HCT116 (cell line): Measurements from ENCODE around the gene PIP5KL1. TPM values are rescaled to one million over a fixed set of nuclear protein-coding genes. Genes with fewer than 3 reads are reported as not detected.

Experiments
- ATAC-seq: fragments of 200-7000 bp; cut with Tn5 transposase; 2 replicates; pipeline ENCODE4 v1.9.1; 2020; ENCODE audit warnings: mild to moderate bottlenecking, moderate library complexity
- BruUV-seq: library from RNA; stranded (reverse); fragments of 400-500 nt; replicated peaks from 2 replicates; lab custom pipeline; 2021; lab: Mats Ljungman, UMichigan
- CTCF ChIA-PET: fragments of 300-600 bp; sonication (Branson Sonifier 250); formaldehyde crosslinking; loops from one replicate; lab custom pipeline; 2021; ENCODE audit warnings: antibody characterized with exemption; lab: Charles Lee
- POLR2A ChIA-PET: fragments of 300-600, 350-600 bp; sonication (Branson Sonifier 250); formaldehyde crosslinking; loops from one replicate; lab custom pipeline; 2021; ENCODE audit warnings: antibody characterized with exemption; lab: Charles Lee
- RAD21 ChIA-PET, 2 experiments: fragments of 300-600 bp; sonication (Branson Sonifier 250); formaldehyde crosslinking; loops; one replicate each; lab custom pipeline; 2023; ENCODE audit warnings: low total read pairs in 2 of 2; ENCODE audit not compliant: uncharacterized antibody in 2 of 2, unreplicated experiment in 2 of 2, low non-redundant PET in 1 of 2; lab: Charles Lee
- DNase-seq: peaks from one replicate; pipeline ENCODE4 v3.0.0-alpha.2; 2010; ENCODE audit warnings: low read depth, low spot score
- H2AFZ ChIP-seq: fragments of 200-600 bp; shearing (Covaris generic), sonication (generic); 2 replicates; pipeline ENCODE4 v1.6.1; 2017; ENCODE audit warnings: low read depth, mixed run types, mixed read lengths, antibody characterized with exemption, low read length; ENCODE audit not compliant: poor library complexity, severe bottlenecking
- H3K27ac ChIP-seq: 2 replicates; pipeline ENCODE4 v1.5.1; 2012; ENCODE audit warnings: low read depth, low read length
- H3K27me3 ChIP-seq: fragments of 200-600 bp; sonication (generic); 2 replicates; pipeline ENCODE4 v1.6.1; 2016; ENCODE audit warnings: mixed run types, low read length, mixed read lengths; ENCODE audit not compliant: insufficient read depth
- H3K36me3 ChIP-seq, 2 experiments: fragments of 200-500 bp in 1 of 2; fragments of 200-600 bp in 1 of 2; sonication (Bioruptor generic) in 1 of 2; sonication (generic) in 1 of 2; 2 replicates each; pipeline versions ENCODE4 v1.5.1 to v1.6.1; 2014 to 2016; ENCODE audit warnings: low read length in 2 of 2, inconsistent platforms in 1 of 2, mixed read lengths in 1 of 2, mixed run types in 1 of 2; ENCODE audit not compliant: insufficient read depth in 2 of 2, control insufficient read depth in 1 of 2
- H3K4me1 ChIP-seq, 2 experiments: fragments of 200-600 bp in 1 of 2; sonication (generic) in 1 of 2; 2 replicates each; pipeline versions ENCODE4 v1.5.1 to v1.6.1; 2012 to 2017; ENCODE audit warnings: low read length in 2 of 2, inconsistent platforms in 1 of 2, mild to moderate bottlenecking in 1 of 2, mixed read lengths in 1 of 2, mixed run types in 1 of 2, moderate library complexity in 1 of 2; ENCODE audit not compliant: insufficient read depth in 2 of 2, control insufficient read depth in 1 of 2
- H3K4me2 ChIP-seq: fragments of 200-600 bp; sonication (generic); 2 replicates; pipeline ENCODE4 v1.6.1; 2017; ENCODE audit warnings: mixed run types, low read length, mixed read lengths
- H3K4me3 ChIP-seq, 2 experiments: fragments of 200-600 bp in 1 of 2; sonication (generic) in 1 of 2; replicated peaks in 1 of 2; 2 replicates each; pipeline ENCODE4 v1.5.1; 2011 to 2016; ENCODE audit warnings: low read length in 2 of 2, control low read depth in 1 of 2, low read depth in 1 of 2, mild to moderate bottlenecking in 1 of 2, mixed read lengths in 1 of 2, mixed run types in 1 of 2
- H3K79me2 ChIP-seq: fragments of 200-600 bp; sonication (generic); 2 replicates; pipeline ENCODE4 v1.6.1; 2017; ENCODE audit warnings: mild to moderate bottlenecking, mixed run types, low read length, moderate library complexity, mixed read lengths; ENCODE audit not compliant: insufficient read depth
- H3K9ac ChIP-seq: fragments of 200-600 bp; sonication (generic); 2 replicates; pipeline ENCODE4 v1.6.1; 2016; ENCODE audit warnings: low read length, mixed read lengths
- H3K9me2 ChIP-seq: fragments of 200-600 bp; sonication (generic), shearing (Covaris generic); 2 replicates; pipeline ENCODE4 v1.6.1; 2017; ENCODE audit warnings: mixed run types, mild to moderate bottlenecking, moderate library complexity; ENCODE audit not compliant: insufficient read depth
- H3K9me3 ChIP-seq, 2 experiments: fragments of 200-500 bp in 1 of 2; fragments of 200-600 bp in 1 of 2; sonication (Bioruptor generic) in 1 of 2; sonication (generic) in 1 of 2; 2 replicates each; pipeline ENCODE4 v1.6.1; 2014 to 2017; ENCODE audit warnings: low read length in 2 of 2, mixed read lengths in 2 of 2, inconsistent platforms in 1 of 2, low read depth in 1 of 2, mild to moderate bottlenecking in 1 of 2, mixed run types in 1 of 2, moderate library complexity in 1 of 2; ENCODE audit not compliant: control insufficient read depth in 1 of 2, insufficient read depth in 1 of 2
- H4K20me1 ChIP-seq: fragments of 200-600 bp; sonication (generic), shearing (Covaris generic); 2 replicates; pipeline ENCODE4 v1.6.1; 2017; ENCODE audit warnings: mixed run types, mild to moderate bottlenecking, moderate library complexity; ENCODE audit not compliant: insufficient read depth
- CBX3 ChIP-seq: IDR thresholded peaks from 2 replicates; pipeline ENCODE4 v1.6.1; 2012; ENCODE audit warnings: low read depth
- CEBPB ChIP-seq: IDR thresholded peaks from 2 replicates; pipeline ENCODE4 v1.6.1; 2012; ENCODE audit warnings: low read depth
- EGR1 ChIP-seq: IDR thresholded peaks from 2 replicates; pipeline ENCODE4 v1.6.1; 2012; ENCODE audit warnings: low read depth
- EZH2 ChIP-seq: fragments of 200-600 bp; sonication (generic); IDR thresholded peaks from 2 replicates; pipeline ENCODE4 v1.6.1; 2017; ENCODE audit warnings: antibody characterized with exemption, mixed run types
- EZH2phosphoT487 ChIP-seq: fragments of 200-600 bp; IDR thresholded peaks from 2 replicates; pipeline ENCODE4 v1.6.1; 2018; ENCODE audit warnings: antibody characterized with exemption, borderline replicate concordance
- FOSL1 ChIP-seq: IDR thresholded peaks from 2 replicates; pipeline ENCODE4 v1.6.1; 2012; ENCODE audit warnings: low read depth
- JUND ChIP-seq: IDR thresholded peaks from 2 replicates; pipeline ENCODE4 v1.6.1; 2012
- POLR2A ChIP-seq: IDR thresholded peaks from 2 replicates; pipeline ENCODE4 v1.7.0; 2011; ENCODE audit warnings: borderline replicate concordance; ENCODE audit not compliant: insufficient read depth, insufficient read length; ENCODE audit errors: extremely low read depth
- POLR2AphosphoS5 ChIP-seq: IDR thresholded peaks from 2 replicates; pipeline ENCODE4 v1.6.1; 2011; ENCODE audit warnings: mild to moderate bottlenecking, low read depth, low read length, moderate library complexity
- RAD21 ChIP-seq: IDR thresholded peaks from 2 replicates; pipeline ENCODE4 v1.6.1; 2012; ENCODE audit warnings: low read depth, mild to moderate bottlenecking
- REST ChIP-seq: IDR thresholded peaks from 2 replicates; pipeline ENCODE4 v1.6.1; 2012; ENCODE audit warnings: low read depth
- SP1 ChIP-seq: IDR thresholded peaks from 2 replicates; pipeline ENCODE4 v1.6.1; 2012; ENCODE audit warnings: low read depth
- SRF ChIP-seq: IDR thresholded peaks from 2 replicates; pipeline ENCODE4 v1.6.1; 2012; ENCODE audit warnings: low read depth
- TCF7L2 ChIP-seq: IDR thresholded peaks from 2 replicates; pipeline ENCODE4 v1.7.0; 2011; ENCODE audit warnings: borderline replicate concordance, inconsistent platforms; ENCODE audit not compliant: insufficient read depth, insufficient read length; ENCODE audit errors: extremely low read depth
- ZFX ChIP-seq: fragments of 450-650 bp; IDR thresholded peaks from 2 replicates; pipeline ENCODE4 v1.6.1; 2017
- ZNF274 ChIP-seq: fragments of 200-500 bp; sonication (Bioruptor generic); IDR thresholded peaks from 2 replicates; pipeline ENCODE4 v1.6.1; 2014; ENCODE audit warnings: mild to moderate bottlenecking, low read depth, low read length, inconsistent platforms
- intact Hi-C: fragments of 100-400 bp; cut with micrococcal nuclease; formaldehyde crosslinking; loops from 2 replicates; pipeline ENCODE4 v1.10.0; 2022
- total RNA-seq: library from RNA; stranded (reverse); gene quantifications from one replicate; pipeline ENCODE4 v1.2.1, GENCODE V29; 2021; ENCODE audit not compliant: unreplicated experiment
- TF ChIP-seq, protein P1 (sequence below): IDR thresholded peaks from 2 replicates; pipeline ENCODE4 v1.6.1; 2012

The PIP5KL1 gene
- total RNA-seq, 1 experiment from 2014 or later: 37.6 TPM

DNA sequence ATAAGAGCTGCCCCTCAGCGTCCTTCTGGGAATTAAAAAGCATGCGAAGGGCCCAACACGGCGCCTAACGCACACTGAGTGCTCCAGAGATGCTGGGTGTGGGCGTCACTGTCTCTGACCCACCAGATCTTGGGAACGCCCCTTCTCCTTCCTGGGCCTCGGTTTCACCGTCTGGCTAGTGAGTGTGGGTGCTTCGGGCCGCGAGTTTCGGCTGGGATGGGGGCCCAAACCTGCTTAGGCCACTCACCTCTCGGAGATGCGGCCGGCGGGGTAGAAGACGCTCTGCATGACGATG is 3.7 kb downstream of the PIP5KL1 start:
- intact Hi-C loops: loop anchor here (5.0 kb wide), 1 partner anchor 110 kb away; no protein-coding TSS in a partner anchor
- TF ChIP-seq EZH2 (no peak), EZH2phosphoT487 (no peak), POLR2A (no peak), CBX3 (no peak), ZFX (0 out of 2 replicates have a peak, but pooled peaks have one; percentile 9)
- TF ChIP-seq, protein P1, sequence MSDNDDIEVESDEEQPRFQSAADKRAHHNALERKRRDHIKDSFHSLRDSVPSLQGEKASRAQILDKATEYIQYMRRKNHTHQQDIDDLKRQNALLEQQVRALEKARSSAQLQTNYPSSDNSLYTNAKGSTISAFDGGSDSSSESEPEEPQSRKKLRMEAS: no peak
- TF ChIP-seq, all 23 proteins: peak for 1
- Histone ChIP-seq H3K9ac (peak overlapping the region; percentile 79), H3K9me3 (no peaks in the 10 kb centered on the region), H3K4me1 (peaks cover 45 to 82% of the 10 kb centered on the region in 2 experiments), H2AFZ (no peak overlapping the region), H3K27ac (peak overlapping the region; percentile 71), H3K4me3 (peak overlapping the region; percentile 75 to 79), H3K36me3 (no peaks in the 10 kb centered on the region), H3K79me2 (no peaks in the 10 kb centered on the region), H3K4me2 (peak overlapping the region; percentile 95), H3K9me2 (no peaks in the 10 kb centered on the region), H4K20me1 (no peaks in the 10 kb centered on the region), H3K27me3 (no peaks in the 10 kb centered on the region)
- DNase-seq: no peak
- CTCF ChIA-PET: no interaction called here
- POLR2A ChIA-PET: interaction anchor here (1.3 kb wide), 1 partner anchor 10 kb away, joined by 4 read pairs; the partner anchor contains the start of gene ST6GALNAC4
- RAD21 ChIA-PET: no interaction called here
- peak; percentile 16 for ATAC-seq
- TSS peak; percentile 29 for BruUV-seq

DNA sequence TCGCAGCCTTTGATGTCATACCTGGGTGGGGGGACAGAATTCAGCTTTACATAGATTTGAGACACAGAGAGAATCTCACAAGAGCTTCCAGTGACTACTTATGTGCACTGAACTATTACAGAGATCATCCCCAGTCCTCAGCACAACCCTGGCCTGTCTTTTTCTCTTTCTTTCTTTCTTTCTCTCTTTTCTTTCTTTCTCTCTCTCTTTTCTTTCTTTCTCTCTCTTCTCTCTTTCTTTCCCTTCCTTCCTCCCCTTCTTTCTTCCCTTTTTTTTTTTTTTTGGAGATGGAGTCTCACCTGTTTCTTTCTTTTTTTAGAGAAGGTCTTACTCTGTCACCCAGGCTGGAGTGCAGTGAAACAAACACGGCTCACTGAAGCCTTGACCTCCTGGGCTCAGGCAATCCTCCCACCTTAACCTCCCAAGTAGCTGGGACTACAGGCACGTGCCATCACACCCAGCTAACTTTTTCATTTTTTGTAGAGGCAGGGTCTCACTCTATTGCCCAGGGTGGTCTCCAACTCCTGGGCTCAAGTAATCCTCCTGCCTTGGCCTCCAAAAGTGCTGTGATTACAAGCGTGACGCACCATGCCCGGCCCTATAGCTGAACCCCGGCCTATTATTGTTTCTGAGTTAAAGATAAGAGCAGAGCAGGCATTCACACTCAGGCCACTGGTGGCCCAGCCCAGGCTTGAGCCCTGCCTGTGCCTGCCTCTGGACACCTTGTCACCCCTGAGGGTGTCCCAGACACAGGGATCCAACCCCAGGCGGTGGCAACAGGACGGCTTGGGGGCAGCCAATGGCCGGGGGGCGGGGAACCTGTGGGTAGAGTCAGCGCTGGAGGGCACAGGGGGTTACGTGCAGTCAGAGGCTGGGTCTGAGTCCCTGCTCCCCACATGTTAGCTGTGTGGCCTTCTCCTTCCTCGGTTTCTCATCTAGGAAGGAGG is 4.3 kb downstream of the PIP5KL1 start:
- peaks cover 41 to 82% of the 10 kb centered on the region in 2 experiments for H3K4me1 ChIP-seq
- DNase-seq (no peak), ATAC-seq (no peak)
- POLR2A ChIA-PET: interaction anchor here (1.3 kb wide), 1 partner anchor 9 kb away, joined by 4 read pairs; the partner anchor contains the start of gene ST6GALNAC4
- no peaks in the 10 kb centered on the region for H3K36me3 ChIP-seq
- intact Hi-C loops: loop anchor here (5.0 kb wide), 1 partner anchor 111 kb away; no protein-coding TSS in a partner anchor
- CTCF ChIA-PET: no interaction called here
- no peaks in the 10 kb centered on the region for H3K9me2 ChIP-seq
- H3K4me3 ChIP-seq: peak overlapping the region; percentile 75 to 79
- no peaks in the 10 kb centered on the region for H3K9me3 ChIP-seq
- peak overlapping the region; percentile 79 for H3K9ac ChIP-seq
- H2AFZ ChIP-seq: no peak overlapping the region
- H4K20me1 ChIP-seq: no peaks in the 10 kb centered on the region
- RAD21 ChIA-PET: no interaction called here
- no peaks in the 10 kb centered on the region for H3K79me2 ChIP-seq
- peak overlapping the region; percentile 95 for H3K4me2 ChIP-seq
- no TSS peak for BruUV-seq
- H3K27me3 ChIP-seq: no peaks in the 10 kb centered on the region
- H3K27ac ChIP-seq: peak overlapping the region; percentile 71
- TF ChIP-seq EGR1: no peak
- no peak for TF ChIP-seq RAD21
- no peak for TF ChIP-seq CEBPB
- no peak for TF ChIP-seq ZNF274
- no peak for TF ChIP-seq ZFX
- TF ChIP-seq CBX3: no peak
- TF ChIP-seq EZH2: no peak
- no peak for TF ChIP-seq EZH2phosphoT487
- TF ChIP-seq FOSL1: no peak
- TF ChIP-seq JUND: no peak
- TF ChIP-seq POLR2AphosphoS5: no peak
- no peak for TF ChIP-seq SRF
- no peak for TF ChIP-seq TCF7L2
- no peak for TF ChIP-seq SP1
- no peak for TF ChIP-seq REST
